ENCODE data around the gene FDX1.
A peak's percentile ranks its signal among the peaks of the same experiment; 100 is the strongest.

The FDX1 gene

GRCh38 chr11:110431674-110432073 lies 1.9 kb downstream of the FDX1 start:
- DNase-seq = no peak

- DNase-seq = no peak
Observed at GRCh38 chr11:110432713-110433392, 3.1 kb downstream of the FDX1 start.

DNA sequence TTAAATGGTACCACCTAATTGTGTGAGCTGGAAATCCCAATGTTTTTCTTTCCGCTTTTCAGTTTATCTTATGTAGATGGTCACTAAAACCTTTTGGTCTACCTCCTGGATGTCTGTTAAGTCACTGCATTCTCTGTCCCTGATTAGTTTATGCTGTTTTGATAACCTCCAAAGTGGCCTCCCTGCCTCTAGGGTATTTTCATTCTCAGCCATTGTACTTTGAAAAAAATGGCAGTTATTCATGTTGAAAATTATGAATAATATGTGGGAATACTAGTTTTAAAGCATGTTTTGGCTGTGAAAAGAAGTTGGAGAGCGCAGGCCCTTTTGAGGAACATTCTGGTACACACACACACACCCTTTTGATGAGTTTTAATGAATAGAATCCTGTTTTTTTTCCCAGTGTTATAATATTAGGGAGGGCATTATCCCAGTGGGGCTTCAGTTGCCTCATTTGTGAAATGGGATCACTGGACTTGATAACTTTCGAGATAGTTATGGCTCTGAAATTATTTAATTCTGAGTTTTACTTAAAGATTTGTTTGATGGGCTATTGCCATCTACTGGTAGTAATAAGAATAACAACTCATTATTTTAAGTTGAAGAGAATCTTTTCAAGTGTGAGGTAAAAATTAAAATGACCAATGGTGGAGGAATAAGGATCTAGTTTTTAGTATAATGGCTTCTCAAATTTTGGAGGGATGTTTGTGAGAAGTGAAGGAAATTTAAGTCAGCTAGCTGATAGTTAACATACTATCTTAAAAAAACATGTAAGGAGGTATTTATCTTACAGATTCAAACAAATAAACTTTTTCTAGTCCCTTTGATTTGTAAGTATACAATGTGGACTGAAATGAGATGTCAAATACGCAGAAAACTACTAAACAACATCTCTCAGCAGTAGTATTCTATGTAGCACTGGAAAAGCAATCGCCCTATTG lies 3.9 kb downstream of the FDX1 start:
- DNase-seq = peak; percentile 53

DNA sequence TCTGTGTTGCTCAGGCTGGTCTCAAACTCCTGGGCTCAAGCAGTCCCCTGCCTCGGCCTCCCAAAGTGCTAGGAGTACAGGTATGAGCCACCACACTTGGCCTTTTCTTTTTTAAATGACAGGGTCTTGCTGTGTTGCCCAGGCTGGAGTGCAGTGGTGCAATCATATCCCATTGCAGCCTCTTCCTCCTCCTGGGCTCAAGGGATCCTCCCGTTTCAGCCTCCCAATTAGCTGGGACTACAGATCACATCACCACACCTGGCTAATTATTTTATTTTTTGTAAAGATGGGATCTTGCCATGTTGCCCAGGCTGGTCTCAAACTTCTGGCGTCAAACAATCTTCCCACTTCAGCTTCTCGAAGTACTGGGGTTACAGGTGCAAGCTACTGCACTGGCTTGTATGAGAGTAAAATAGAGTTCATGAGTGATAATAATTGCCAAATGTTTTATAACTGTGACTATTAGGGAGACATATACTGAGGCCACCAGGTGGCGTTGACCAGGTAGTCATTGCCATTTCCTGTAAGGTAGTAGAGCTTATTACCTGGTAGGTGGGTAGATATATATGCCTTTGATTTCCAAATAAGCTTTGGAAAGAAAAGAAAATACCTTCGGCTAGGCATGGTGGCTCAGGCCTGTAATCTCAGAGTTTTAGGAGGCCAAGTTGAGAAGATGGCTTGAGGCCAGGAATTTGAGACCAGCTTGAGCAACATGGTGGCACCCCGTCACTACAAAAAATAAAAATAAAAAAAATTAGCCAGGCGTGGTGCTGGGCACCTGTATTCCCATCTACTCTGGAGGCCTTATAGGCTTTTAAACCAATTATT lies 5.4 kb downstream of the FDX1 start:
- DNase-seq = no peak

DNA sequence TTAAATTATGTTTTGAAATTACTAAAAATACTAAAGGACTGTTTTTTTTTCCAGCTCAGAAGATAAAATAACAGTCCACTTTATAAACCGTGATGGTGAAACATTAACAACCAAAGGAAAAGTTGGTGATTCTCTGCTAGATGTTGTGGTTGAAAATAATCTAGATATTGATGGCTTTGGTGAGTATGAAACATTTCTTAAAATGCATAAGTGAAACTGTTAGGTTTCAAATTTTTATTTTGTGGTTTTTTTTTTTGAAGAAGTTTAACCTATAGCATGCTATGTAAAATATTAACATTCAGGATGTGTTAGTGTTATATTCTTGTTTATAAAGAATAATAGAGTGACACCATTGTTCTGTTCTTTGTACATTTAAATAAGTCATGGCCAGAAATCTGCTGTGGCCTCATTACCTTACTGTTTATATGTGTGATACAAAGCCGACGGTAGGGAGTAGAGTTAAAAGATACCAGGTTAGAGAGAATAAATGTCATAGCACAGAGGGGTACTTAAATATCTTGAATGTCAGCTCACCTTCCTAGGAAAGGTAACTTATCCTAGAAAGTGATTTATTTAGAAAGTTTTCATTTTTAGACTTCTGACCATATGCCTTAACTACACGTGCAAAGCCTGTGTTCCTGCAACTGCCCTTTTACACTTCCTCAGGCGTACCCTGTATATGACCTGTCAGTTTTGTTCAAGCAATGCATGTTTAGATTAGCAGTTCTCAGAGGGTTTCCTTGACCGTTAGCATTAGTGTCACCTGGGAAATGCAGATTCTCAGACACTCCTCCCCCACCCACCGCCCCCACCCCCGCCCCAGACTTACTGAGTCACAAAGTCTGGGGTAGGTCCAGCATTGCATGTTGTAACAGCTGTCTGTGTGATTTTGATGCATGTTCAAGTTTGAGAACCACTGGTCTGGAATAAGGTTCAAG lies 6.3 kb downstream of the FDX1 start:
- peak; percentile 4 for DNase-seq

GRCh38 chr11:110438017-110438416 lies 8.3 kb downstream of the FDX1 start:
- no peak for DNase-seq

GRCh38 chr11:110445437-110445836 lies 15.7 kb downstream of the FDX1 start:
- DNase-seq = no peak

- DNase-seq = no peak
Observed at GRCh38 chr11:110446061-110446460, 16.3 kb downstream of the FDX1 start.

DNA sequence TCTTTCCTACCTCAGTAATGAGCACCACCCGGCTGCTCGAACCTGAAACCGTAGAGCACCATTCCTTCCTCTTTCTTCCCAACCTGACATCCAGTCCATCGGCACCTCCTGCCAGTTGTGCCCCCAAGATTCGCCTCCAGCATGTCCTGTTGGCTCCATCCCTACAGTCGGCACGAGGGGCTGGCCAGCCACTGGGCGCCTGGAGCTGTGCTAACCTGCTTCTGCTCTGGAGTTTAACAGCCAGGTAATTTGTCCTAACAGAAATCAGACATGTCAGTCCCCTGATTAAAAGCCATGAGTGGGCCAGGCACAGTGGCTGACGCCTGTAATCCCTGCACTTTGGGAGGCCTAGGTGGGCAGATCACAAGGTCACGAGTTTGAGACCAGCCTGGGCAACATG lies 16.8 kb downstream of the FDX1 start:
- DNase-seq = no peak

GRCh38 chr11:110447343-110447742 lies 17.6 kb downstream of the FDX1 start:
- DNase-seq = no peak

- DNase-seq = no peak
Observed at GRCh38 chr11:110447897-110448745, 18.4 kb downstream of the FDX1 start.

DNA sequence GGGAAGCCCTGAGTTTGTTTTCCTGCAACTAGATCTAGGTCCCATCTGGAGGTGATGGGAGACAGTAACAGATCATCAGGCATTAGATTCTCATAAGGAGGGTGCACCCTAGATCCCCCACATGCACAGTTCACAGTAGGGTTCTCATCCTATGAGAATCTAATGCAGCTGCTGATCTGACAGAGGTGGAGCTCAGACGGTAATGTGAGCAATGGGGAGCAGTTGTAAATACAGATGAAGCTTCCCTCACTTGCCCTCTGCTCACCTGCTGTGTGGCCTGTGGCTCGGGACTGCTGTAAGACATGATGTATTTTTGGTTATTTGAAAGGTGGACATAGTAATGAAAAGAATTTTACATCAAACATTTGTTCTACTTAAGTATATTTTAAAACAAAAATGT lies 20.5 kb downstream of the FDX1 start:
- DNase-seq = no peak

DNA sequence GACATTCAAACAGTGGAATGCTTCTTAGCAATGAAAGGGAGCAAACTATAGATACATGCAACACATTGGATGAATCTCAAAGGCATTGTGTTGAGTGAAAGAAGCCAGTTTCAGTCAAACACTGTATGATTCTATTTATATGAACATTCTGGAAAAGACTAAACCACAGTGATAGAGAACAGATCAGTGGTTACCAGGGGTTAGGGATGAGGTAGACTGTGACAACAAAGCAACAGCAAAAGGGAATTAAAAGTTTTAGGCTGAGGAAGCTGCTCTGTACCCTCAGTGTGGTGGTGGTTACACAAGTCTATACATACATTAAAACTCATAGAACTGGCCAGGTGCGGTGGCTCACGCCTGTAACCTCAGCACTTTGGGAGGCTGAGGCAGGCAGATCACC lies 23.0 kb downstream of the FDX1 start:
- no peak for DNase-seq

- no peak for DNase-seq
Observed at GRCh38 chr11:110453684-110454354, 24.1 kb downstream of the FDX1 start.

DNA sequence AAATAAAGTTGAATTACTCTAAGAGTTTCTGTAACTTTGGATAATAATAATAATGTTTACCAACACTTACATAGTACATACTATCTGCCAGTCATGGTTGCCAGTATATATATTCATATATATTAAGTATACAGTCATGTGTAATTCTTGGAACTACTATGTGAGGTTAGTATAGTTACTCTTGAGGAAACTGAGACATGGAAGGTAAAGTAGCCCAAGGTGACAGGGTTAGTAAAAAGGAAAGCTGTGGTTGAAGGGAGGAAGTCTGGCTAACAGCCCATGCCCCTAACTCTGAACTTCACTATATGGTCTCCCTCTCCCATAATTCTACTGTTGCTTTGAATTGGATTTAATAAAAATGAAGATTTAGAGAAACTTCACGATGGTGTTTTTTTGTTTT lies 24.9 kb downstream of the FDX1 start:
- no peak for DNase-seq

GRCh38 chr11:110455718-110456117 lies 26.0 kb downstream of the FDX1 start:
- no peak for DNase-seq

DNA sequence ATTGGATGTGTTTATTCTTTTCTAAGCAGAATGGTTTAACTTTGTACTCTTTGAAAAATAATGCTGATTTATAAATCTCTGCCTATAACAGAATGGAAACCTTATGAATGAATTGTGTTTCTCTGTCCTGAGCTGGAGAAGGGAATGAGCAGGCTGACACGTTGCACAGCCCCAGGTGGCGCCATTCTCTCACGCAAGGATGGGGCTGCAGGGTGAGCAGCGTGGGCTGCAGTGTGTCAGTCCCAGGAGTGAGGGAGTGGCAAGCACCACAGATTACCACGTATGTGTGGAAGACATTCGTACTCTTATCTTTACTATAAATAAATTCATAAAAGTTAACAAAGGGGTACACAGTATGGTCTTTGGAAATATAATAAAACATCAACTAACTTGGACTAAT lies 33.4 kb downstream of the FDX1 start:
- peak; percentile 51 for DNase-seq

GRCh38 chr11:110465231-110465630 lies 35.5 kb downstream of the FDX1 start:
- no peak for DNase-seq

- no peak for DNase-seq
Observed at GRCh38 chr11:110467556-110467955, 37.8 kb downstream of the FDX1 start.

DNA sequence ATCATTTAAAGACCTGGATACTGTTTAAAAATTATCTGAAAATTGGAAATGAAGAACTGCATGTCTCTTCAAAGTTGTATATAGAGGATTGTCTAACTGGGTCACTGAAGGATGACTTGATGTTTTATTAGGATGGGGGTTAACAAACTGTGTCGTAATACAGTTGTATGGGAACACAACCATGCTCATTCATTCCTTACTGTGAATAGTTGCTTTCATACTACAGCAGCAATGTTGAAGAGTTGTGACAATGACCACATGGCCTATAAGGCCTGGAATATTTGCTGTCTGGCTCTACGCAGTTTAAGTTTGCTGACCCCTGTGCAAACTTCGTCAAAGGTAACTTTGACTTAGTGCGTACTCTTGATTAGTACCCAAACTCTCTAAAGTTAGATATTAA lies 38.4 kb downstream of the FDX1 start:
- no peak for DNase-seq

- no peak for DNase-seq
Observed at GRCh38 chr11:110469127-110469526, 39.4 kb downstream of the FDX1 start.

Measured in retina (tissue), 1 donor.